GM20431 (cell line): Measurements from ENCODE around the gene TBC1D22A.

Experiments used
- in situ Hi-C: fragments of 300-500 bp; cut with MseI, MboI; formaldehyde crosslinking; loops from one replicate; pipeline ENCODE4 v1.15.0; 2020; ENCODE audit warnings: low sequenced_read_pairs; ENCODE audit not compliant: unreplicated experiment

TBC1D22A gene

DNA sequence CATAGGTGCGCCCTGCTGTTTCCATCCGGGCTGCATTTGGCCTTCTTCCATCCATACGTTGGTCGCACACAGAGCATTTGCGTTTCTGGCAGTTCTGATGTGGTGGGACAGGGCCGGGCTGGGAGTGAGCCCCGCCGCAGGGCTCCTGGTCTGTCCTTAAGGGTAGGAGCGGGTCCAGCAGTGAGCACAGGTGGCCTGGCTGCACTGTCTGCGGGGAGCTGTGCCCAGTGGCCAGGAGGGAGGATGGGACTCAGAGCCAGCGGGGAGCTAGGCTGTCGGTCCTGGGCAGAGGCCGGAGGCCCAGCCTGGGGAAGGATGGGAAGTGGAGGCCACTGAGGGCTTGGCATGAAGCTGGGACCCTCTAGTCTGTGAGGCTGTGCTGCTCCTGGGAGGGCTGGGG lies 385.1 kb downstream of the TBC1D22A start:
- in situ Hi-C loops, result no loop called here

GRCh38 chr22:47148510-47148909 lies 386.1 kb downstream of the TBC1D22A start:
- in situ Hi-C loops, result no loop called here

- in situ Hi-C loops, result no loop called here
Observed at GRCh38 chr22:47148956-47149728, 386.7 kb downstream of the TBC1D22A start.

GRCh38 chr22:47149976-47150375 lies 387.5 kb downstream of the TBC1D22A start:
- in situ Hi-C loops, result no loop called here

GRCh38 chr22:47150426-47150825 lies 388.0 kb downstream of the TBC1D22A start:
- in situ Hi-C loops, result no loop called here

GRCh38 chr22:47151064-47151463 lies 388.6 kb downstream of the TBC1D22A start:
- in situ Hi-C loops, result no loop called here

- in situ Hi-C loops, result no loop called here
Observed at GRCh38 chr22:47151490-47151889, 389.0 kb downstream of the TBC1D22A start.

DNA sequence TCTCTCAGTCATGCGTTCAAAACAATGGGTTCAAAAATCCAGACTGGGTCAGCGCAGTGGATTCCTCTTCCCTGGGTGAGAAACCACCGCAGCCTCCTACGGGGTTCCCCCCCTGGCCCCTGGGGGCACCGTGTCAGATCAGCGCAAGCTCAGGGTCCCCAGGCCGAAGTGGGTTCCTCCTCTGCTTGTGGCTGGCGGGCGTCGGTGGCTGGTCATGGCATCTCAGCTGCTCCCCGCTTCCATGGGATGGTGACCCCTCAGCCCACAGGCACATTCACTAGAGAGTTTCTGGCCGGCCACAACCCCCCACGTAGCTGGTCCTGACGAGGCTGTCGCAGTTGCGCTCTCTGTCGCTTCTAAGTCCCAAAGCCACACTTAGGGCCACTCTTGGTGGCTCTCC lies 389.8 kb downstream of the TBC1D22A start:
- in situ Hi-C loops, result no loop called here

GRCh38 chr22:47152938-47153337 lies 390.5 kb downstream of the TBC1D22A start:
- in situ Hi-C loops, result no loop called here

GRCh38 chr22:47153854-47154525 lies 391.5 kb downstream of the TBC1D22A start:
- in situ Hi-C loops, result no loop called here

DNA sequence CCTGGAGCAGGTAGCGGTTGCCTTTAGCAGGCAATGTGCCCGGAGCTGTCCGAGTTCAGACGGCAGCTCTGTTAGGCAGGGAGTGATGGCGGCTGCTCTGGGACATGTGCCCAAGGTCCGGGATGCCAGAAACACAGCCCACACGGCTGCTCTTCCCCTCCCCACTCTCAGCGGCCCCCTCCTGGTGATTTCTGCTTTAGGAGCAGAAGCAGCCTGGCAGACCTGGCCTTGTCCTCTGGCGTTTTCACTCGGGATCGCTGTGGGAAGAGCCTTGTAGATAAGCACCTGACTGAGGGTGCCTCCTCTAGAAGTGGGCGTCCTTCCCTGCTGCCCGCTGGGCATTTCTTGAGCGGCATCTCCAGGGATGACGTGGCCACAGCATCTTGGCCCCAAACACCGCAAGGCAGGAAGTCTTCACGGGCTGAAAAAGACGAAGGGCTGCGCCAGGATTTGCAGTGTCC lies 392.2 kb downstream of the TBC1D22A start:
- in situ Hi-C loops, result no loop called here

GRCh38 chr22:47155131-47155885 lies 392.9 kb downstream of the TBC1D22A start:
- in situ Hi-C loops, result no loop called here

GRCh38 chr22:47155912-47156311 lies 393.5 kb downstream of the TBC1D22A start:
- in situ Hi-C loops, result no loop called here

DNA sequence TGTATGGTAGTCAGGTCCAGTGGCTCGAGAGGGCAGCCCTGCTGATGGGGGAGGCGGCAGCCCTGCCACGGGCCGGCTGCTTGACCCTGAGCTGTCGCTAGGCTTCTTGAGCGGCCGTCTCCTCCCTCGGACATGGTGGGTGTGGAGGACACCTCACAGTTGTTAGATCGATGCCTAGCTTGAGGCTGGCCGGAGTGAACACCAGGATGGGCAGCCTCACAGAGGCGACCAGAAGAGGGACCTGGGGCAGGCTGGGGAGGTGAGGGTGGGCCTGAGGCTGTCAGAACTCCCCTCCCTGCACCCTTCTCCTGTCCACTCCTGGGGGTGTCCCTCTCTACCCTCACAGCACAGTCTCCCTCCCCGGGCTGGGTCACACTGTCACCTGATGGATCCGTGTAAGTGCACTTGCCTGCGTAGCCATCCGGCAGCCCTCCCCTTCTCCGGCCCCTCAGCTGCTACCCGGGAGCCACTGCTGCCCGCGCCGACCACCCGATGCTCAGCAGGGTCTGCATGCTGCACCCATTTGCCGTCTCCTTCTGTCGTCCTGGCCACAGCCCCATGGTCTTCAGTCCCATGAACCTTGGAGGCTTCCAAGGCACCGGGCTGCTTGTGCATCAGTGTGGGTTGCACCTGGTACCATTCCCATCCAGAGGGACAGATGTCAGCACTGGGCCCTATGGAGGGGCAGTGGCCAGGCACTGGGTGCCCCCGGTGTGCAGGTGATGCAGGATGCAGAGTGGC lies 394.1 kb downstream of the TBC1D22A start:
- in situ Hi-C loops, result no loop called here

- in situ Hi-C loops, result no loop called here
Observed at GRCh38 chr22:47157093-47157420, 394.6 kb downstream of the TBC1D22A start.

GRCh38 chr22:47157486-47158270 lies 395.2 kb downstream of the TBC1D22A start:
- in situ Hi-C loops, result no loop called here

- in situ Hi-C loops, result no loop called here
Observed at GRCh38 chr22:47158457-47158856, 396.0 kb downstream of the TBC1D22A start.

- in situ Hi-C loops, result no loop called here
Observed at GRCh38 chr22:47159592-47159991, 397.1 kb downstream of the TBC1D22A start.

- in situ Hi-C loops, result no loop called here
Observed at GRCh38 chr22:47160141-47160541, 397.7 kb downstream of the TBC1D22A start.
